GM23248 (cell line): ENCODE results near the gene MLN. TPM values are rescaled to one million over a fixed set of nuclear protein-coding genes. Genes with fewer than 3 reads are reported as not detected.

Source experiments
- DNase-seq: peaks from one replicate; pipeline ENCODE4 v3.0.0-alpha.2; 2015
- H2AFZ ChIP-seq: fragments of 200-600 bp; sonication (generic); 2 replicates; pipeline ENCODE4 v1.6.1; 2016; ENCODE audit warnings: antibody characterized with exemption
- H3F3A ChIP-seq: fragments of 200-600 bp; sonication (generic); 2 replicates; pipeline ENCODE4 v1.6.1; 2016; ENCODE audit warnings: mild to moderate bottlenecking, antibody characterized with exemption, mixed run types; ENCODE audit not compliant: insufficient read depth
- H3K27ac ChIP-seq: fragments of 200-600 bp; sonication (generic); 2 replicates; pipeline ENCODE4 v1.5.1; 2016; ENCODE audit warnings: mild to moderate bottlenecking
- H3K27me3 ChIP-seq: fragments of 200-600 bp; sonication (generic); replicated peaks from 2 replicates; pipeline ENCODE4 v1.6.1; 2016; ENCODE audit warnings: mild to moderate bottlenecking; ENCODE audit not compliant: insufficient read depth
- H3K36me3 ChIP-seq: fragments of 200-600 bp; sonication (generic); 2 replicates; pipeline ENCODE4 v1.6.1; 2016; ENCODE audit warnings: low read depth, mild to moderate bottlenecking
- H3K4me1 ChIP-seq: fragments of 200-600 bp; sonication (generic); 2 replicates; pipeline ENCODE4 v1.6.1; 2016; ENCODE audit warnings: mild to moderate bottlenecking; ENCODE audit not compliant: insufficient read depth
- H3K4me2 ChIP-seq: fragments of 200-600 bp; sonication (generic); one replicate; pipeline ENCODE4 v1.6.1; 2016; ENCODE audit warnings: mild to moderate bottlenecking; ENCODE audit not compliant: unreplicated experiment
- H3K4me3 ChIP-seq: fragments of 200-600 bp; sonication (generic); 2 replicates; pipeline ENCODE4 v1.5.1; 2016; ENCODE audit warnings: mild to moderate bottlenecking
- H3K79me2 ChIP-seq: fragments of 200-600 bp; sonication (generic); 2 replicates; pipeline ENCODE4 v1.6.1; 2016; ENCODE audit warnings: mild to moderate bottlenecking; ENCODE audit not compliant: insufficient read depth
- H3K9ac ChIP-seq: fragments of 200-600 bp; sonication (generic); 2 replicates; pipeline ENCODE4 v1.6.1; 2016; ENCODE audit warnings: mild to moderate bottlenecking
- H3K9me2 ChIP-seq: fragments of 200-600 bp; sonication (generic); 2 replicates; pipeline ENCODE4 v1.6.1; 2016; ENCODE audit warnings: mixed run types, mild to moderate bottlenecking, moderate library complexity; ENCODE audit not compliant: insufficient read depth
- H3K9me3 ChIP-seq: fragments of 200-600 bp; sonication (generic); one replicate; pipeline ENCODE4 v1.6.1; 2017; ENCODE audit warnings: low read depth
- H4K20me1 ChIP-seq: fragments of 200-600 bp; sonication (generic); 2 replicates; pipeline ENCODE4 v1.6.0; 2016; ENCODE audit not compliant: insufficient read depth
- EZH2 ChIP-seq: fragments of 200-600 bp; sonication (generic); IDR thresholded peaks from 2 replicates; pipeline ENCODE4 v1.6.1; 2018; ENCODE audit warnings: antibody characterized with exemption, mild to moderate bottlenecking; ENCODE audit not compliant: insufficient read depth, poor library complexity, severe bottlenecking
- EZH2phosphoT487 ChIP-seq: fragments of 200-600 bp; sonication (generic); IDR thresholded peaks from 2 replicates; pipeline ENCODE4 v1.6.1; 2018; ENCODE audit warnings: antibody characterized with exemption, moderate library complexity, mild to moderate bottlenecking, low read depth; ENCODE audit not compliant: insufficient read depth
- WGBS, 2 experiments: methylation state at CpG; one replicate each; pipeline ENCODE4 v1.1.6; 2015 to 2017; ENCODE audit warnings: low lambda C conversion rate in 2 of 2, low coverage in 1 of 2; ENCODE audit errors: missing lambda C conversion rate in 2 of 2; 5-methylcytosine and 5-hydroxymethylcytosine counted together
- in situ Hi-C: fragments of 300-500 bp; cut with MboI; formaldehyde crosslinking; loops from 2 replicates; pipeline ENCODE4 v1.15.0; 2020
- polyA plus RNA-seq: library from polyadenylated mRNA; unstranded; fragments of >200 nt; fragmentation: Nextera tagmentation; extraction: Ambion mirVana; gene quantifications from 2 replicates; pipeline ENCODE4 v1.2.1, GENCODE V29; 2016
- total RNA-seq: library from RNA; depleted of rRNA; stranded (reverse); fragments of >200 nt; shearing (Covaris generic); gene quantifications from 2 replicates; pipeline ENCODE4 v1.2.3, GENCODE V29; 2014

The MLN gene
- total and polyA plus RNA-seq, 2 experiments from 2014 or later, result not detected

DNA sequence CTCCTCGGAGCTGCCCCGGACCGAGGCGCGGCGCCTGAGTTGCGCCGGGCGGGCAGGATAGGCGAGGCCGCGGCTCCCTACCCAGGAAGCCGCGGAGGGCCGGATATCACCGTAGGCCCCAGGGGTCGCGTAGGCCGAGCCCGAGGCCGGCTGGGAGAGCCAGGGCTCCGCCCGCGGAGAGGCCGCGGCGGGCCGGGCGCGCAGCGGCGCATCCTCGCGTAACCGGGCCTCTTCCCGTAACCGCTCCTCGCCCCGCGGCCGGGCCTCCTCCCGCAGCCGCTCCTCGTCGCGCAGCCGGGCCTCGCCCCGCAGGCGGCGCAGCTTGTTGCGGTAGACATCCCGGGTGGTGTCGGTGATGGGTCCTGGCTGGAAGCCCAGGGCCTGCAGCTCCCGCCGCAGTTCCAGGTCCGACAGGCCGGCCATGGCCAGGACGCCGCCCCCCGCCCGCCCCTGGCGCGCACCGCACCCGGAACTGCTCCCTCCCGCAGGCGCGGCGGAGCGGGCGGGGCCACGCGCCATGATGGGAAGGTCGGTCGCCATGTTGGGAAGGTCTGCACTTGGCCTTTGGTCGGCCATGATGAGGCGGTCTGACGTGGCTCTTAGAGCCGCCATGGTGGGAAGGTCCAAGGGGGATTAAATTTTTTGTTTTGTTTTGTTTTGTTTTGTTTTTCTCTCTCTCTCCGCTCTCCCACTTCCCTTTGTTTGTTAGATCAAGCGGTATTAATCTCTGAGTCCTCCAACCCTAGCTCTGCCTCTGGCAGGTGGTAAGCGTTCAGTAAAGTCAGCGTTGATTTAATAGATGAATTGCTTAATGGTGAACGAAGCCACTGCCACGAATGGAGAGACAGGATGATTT lies 14.9 kb downstream of the MLN start, which contains the start of gene LEMD2:
Gene LEMD2 (minus strand): TSS at position 437 of the 856 bp plus-strand sequence. CDS start 14 bp downstream, at position 423.
- peak within 1 kb of the TSS; percentile 73 for H3K4me3 ChIP-seq
- in situ Hi-C loops, result no loop called here
- peak within 1 kb of the TSS; percentile 86 for H2AFZ ChIP-seq
- no peaks in the 10 kb centered on the region for H4K20me1 ChIP-seq
- no peaks in the 10 kb centered on the region for H3K9me3 ChIP-seq
- H3K79me2 ChIP-seq, result peaks cover 37% of the 10 kb centered on the region
- peak within 1 kb of the TSS; percentile 93 for H3K9ac ChIP-seq
- no peaks in the 10 kb centered on the region for H3K9me2 ChIP-seq
- WGBS, 2 experiments, result 3 to 4% methylated on average over 72 to 84 of the region's 86 CpGs
- H3K27ac ChIP-seq, result peak within 1 kb of the TSS; percentile 97
- no peak for TF ChIP-seq EZH2phosphoT487
- TF ChIP-seq EZH2, result no peak
- DNase-seq, result peak; percentile 97
- no peaks in the 10 kb centered on the region for H3K27me3 ChIP-seq
- H3K4me1 ChIP-seq, result peaks cover 33% of the 10 kb centered on the region
- H3F3A ChIP-seq, result peaks cover 31% of the 10 kb centered on the region
- peaks cover 2% of the 10 kb centered on the region; the same call in 1 of the 2 replicates for H3K36me3 ChIP-seq
- peak within 1 kb of the TSS; percentile 97 for H3K4me2 ChIP-seq

DNA sequence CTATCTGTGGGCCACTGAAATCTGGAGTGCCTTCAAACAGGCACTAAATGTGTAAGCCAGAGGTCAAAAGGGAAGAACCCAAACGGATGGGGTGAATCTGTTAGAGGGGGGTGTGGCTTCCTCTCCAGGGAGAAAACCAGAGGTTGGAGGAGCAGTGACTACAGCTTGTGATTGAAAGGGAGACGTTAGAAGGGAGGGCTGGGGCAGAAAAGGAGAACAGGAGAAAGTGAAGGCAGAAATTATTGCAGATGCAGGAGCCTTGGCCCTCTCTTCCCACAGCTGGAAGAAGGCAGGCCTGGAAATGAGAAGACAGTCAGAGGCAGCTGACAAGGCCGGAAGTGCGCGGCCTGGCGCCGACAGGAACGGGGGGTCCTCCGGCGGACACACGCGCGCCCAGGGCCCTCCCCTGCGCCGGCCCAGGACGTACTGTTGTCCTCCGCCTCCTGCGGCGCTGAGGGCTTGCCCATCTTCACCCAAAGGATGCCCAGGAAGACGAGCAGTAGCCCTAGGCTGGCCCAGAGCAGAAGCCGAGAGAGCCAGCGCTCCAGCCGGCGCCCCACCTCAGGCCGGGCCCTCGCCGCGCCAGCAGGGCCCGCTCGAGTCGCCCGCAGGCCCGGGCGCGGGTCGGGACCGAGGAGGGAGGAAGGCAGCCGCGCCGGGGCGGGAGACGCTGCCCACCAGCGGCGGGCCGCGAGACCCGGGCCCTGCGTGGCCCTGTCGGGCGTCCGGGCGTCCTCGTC lies 15.7 kb downstream of the MLN start:
- Histone ChIP-seq H3F3A (peaks cover 31% of the 10 kb centered on the region), H4K20me1 (no peaks in the 10 kb centered on the region), H3K9me3 (no peaks in the 10 kb centered on the region), H2AFZ (no peak overlapping the region), H3K27ac (peak overlapping the region; percentile 97), H3K79me2 (peaks cover 45% of the 10 kb centered on the region), H3K4me2 (peak overlapping the region; percentile 97), H3K9ac (peak overlapping the region; percentile 93), H3K4me1 (peaks cover 33% of the 10 kb centered on the region), H3K4me3 (peak overlapping the region; percentile 73), H3K27me3 (no peaks in the 10 kb centered on the region), H3K9me2 (no peaks in the 10 kb centered on the region), H3K36me3 (peaks cover 9% of the 10 kb centered on the region; the same call in 1 of the 2 replicates)
- peak; percentile 89 for DNase-seq
- in situ Hi-C loops, result no loop called here
- TF ChIP-seq EZH2 (no peak), EZH2phosphoT487 (no peak)
- 0 to 1% methylated on average over 26 to 36 of the region's 53 CpGs for WGBS, 2 experiments

DNA sequence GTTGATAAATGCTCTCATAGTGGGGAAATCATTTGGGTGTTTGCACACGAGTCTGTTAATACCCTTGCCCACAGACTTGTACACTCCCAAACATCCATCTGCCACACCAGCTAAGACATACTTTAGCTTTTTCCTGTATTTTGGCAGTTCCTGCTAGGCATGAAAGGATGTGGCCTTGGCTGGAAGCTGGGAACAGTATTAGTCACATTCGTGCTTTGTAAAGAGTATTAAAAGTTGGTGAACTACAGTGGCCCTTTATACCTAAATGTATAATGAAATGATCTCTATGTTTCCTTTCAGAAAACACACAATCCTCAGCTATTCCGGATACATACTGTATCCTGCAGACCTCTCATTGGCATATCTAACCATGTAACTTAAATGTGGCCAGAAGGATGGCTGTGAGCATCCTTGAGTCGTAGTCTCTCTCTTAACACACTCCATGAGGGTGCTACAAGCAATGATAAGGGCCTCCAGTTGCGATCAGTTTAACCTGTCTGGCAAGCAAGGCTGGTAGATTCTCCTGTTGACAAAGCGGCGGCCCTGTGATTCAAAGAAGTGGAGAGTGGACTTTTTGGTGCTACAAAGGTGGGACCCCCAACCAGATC lies 16.4 kb downstream of the MLN start:
- Histone ChIP-seq H3K36me3 (peaks cover 10% of the 10 kb centered on the region; the same call in 1 of the 2 replicates), H2AFZ (no peak overlapping the region), H3K4me2 (peak overlapping the region; percentile 97), H3K4me3 (peak overlapping the region; percentile 73), H3K27me3 (no peaks in the 10 kb centered on the region), H4K20me1 (no peaks in the 10 kb centered on the region), H3K79me2 (peaks cover 51% of the 10 kb centered on the region), H3F3A (peaks cover 31% of the 10 kb centered on the region), H3K4me1 (peaks cover 33% of the 10 kb centered on the region), H3K27ac (peak overlapping the region; percentile 97), H3K9me3 (no peaks in the 10 kb centered on the region), H3K9me2 (no peaks in the 10 kb centered on the region), H3K9ac (peak overlapping the region; percentile 93)
- in situ Hi-C loops, result no loop called here
- DNase-seq, result peak; percentile 80
- TF ChIP-seq EZH2phosphoT487 (no peak), EZH2 (no peak)
- 9 to 15% methylated on average over 7 of the region's 7 CpGs for WGBS, 2 experiments

DNA sequence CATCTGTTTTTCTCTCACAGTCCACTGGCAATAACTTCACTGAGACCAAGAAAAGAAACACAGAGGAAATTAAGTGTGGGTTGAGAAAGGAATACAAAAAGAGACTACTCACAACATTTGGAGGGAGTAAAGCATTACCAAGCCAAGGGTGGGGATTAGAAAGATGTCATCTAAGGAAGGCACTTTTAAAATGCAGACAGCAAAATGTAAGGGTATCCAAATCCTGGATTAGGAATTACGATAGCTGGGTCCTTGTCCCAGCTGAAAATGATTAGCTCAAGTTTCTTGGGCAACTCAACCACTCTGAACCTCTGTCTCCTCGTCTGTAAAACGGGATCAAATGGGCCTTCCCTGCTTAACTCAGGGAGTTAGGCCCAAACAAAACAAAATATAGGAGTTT lies 17.1 kb downstream of the MLN start:
- no peak overlapping the region for H2AFZ ChIP-seq
- peak overlapping the region; percentile 73 for H3K4me3 ChIP-seq
- peak overlapping the region; percentile 97 for H3K4me2 ChIP-seq
- WGBS, 2 experiments, result 21 to 23% methylated on average over 3 of the region's 3 CpGs
- peak overlapping the region; percentile 97 for H3K27ac ChIP-seq
- H3F3A ChIP-seq, result peaks cover 31% of the 10 kb centered on the region
- peaks cover 38% of the 10 kb centered on the region for H3K4me1 ChIP-seq
- peaks cover 58% of the 10 kb centered on the region for H3K79me2 ChIP-seq
- peaks cover 15% of the 10 kb centered on the region; the same call in 1 of the 2 replicates for H3K36me3 ChIP-seq
- H3K9me2 ChIP-seq, result no peaks in the 10 kb centered on the region
- in situ Hi-C loops, result no loop called here
- TF ChIP-seq EZH2phosphoT487 (no peak), EZH2 (no peak)
- no peaks in the 10 kb centered on the region for H3K27me3 ChIP-seq
- DNase-seq, result peak; percentile 37
- H3K9ac ChIP-seq, result peak overlapping the region; percentile 93
- no peaks in the 10 kb centered on the region for H3K9me3 ChIP-seq
- no peaks in the 10 kb centered on the region for H4K20me1 ChIP-seq
